GM19043 (cell line): ENCODE measurements around the gene TLE4.

ENCODE experiments used
- ATAC-seq: cut with Tn5 transposase; IDR thresholded peaks from one replicate; pipeline ENCODE4 v1.9.1; 2021; ENCODE audit warnings: low read depth; ENCODE audit not compliant: unreplicated experiment

The TLE4 gene

DNA sequence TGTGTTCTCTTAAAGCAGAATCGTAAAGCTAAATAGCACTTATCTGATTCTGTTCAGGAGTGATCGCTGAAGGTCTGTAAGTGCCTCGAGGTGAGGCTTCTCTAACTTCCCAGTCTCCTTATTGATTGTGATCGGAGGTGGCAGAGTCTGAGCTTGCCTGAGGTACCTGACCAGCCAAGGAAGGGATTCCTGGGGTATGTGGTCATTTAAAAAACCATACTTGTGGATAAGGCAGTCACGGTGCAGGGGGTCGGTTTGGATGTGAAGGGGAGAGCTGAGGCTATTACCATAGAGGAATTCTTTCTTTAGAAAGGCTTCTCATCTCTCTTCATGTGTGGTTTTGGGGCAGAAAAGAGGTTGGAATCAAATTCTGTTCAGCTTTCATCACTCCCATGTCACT, 193.7 kb downstream of the TLE4 start:
- no peak for ATAC-seq

DNA sequence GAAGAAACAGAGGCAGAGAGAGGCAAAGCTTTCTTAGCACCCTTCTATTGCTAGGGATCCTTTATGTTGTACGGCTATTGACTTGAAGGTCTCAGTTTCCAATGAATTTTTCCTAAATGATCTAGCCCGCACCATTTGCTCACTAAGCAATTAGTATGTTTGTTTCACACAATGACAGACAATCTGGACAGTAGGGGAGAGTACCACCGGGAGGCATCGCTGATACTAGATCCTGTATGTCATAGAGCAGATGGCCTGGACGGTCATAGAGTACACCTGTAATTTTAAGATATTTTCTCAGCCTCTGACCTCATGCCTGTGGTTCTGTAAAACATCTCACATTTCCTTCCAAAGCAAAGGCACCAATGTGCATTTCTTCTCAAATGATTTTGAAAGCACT, 194.3 kb downstream of the TLE4 start:
- no peak for ATAC-seq

DNA sequence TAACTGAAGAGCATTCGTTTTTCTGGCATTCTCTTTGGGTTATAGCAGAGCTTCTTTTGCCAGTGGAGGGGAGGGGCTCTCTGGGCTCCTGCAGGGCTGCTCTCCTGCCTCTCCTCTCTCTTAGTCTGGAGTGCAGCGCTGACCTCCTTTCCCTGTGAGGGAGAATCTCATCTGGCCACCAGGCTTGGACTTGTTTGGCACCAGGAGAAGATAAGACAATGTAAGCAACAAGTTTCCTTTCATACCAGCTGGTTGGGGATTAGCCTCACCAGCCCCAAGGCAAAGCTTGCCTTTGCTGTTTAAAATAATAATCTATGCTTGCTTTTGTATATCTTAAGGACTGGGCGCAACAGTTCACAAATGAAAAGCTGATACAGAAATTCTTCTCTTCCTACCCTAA, 196.4 kb downstream of the TLE4 start:
- ATAC-seq: no peak

DNA sequence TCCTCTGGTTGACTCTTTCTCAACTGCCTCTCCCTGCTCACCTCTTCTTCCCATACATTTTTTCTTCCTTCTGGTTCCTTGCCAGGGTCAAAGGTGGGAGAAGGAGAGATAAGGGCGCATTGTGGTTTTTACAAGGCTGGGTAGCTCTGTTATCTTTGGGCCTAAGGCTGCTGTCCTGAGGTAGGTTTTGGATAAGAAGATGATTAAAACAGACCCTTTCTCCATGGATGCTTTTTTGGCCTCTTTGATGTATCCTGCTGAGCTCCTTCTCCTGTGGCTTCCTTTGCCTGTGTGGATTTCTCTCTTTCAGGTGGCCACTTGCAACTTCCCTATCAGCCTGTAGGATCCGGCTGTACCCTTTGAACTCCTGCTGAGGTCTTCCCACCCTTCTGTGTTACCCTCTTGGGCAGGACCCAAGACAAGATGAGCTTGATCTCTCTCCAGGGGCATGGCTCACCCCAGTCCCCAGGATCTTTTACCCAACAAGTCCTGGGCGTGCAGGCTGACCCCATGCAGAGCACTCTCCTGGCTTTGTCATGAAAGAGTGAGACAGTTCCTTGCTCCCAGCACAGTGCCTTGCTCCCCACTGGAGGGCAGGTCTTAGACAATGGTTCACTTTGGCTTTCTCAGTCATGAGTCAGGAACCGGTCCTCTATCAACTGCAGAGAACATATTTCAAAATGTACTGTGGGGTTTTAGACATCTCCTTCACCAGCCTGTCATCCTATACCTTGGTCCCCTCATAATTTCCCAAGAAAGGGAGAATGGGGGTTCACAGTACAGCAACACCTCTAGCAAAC, 197.9 kb downstream of the TLE4 start:
- ATAC-seq: no peak

DNA sequence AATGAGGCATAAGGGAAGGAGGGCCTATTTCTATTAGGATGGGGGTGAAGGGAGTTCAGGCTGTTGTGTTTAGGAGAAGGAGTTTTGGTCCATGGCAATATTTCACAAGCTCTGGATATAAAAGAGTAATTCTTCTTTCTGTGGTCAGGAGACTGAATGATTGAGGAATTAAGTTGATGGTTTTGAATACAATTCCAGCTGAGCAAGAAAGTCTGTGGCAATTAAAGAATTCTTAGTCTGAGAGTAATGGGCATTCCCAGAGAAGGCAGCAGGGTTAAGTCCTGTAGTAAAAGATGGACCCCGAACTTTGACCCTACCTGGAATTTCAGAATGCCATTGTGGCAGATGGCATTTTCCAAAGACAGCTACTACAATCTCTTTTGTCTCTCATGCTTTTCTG, 202.6 kb downstream of the TLE4 start:
- ATAC-seq: no peak
